ENCODE measurements around the gene PIRT. TPM values are rescaled to one million over a fixed set of nuclear protein-coding genes. Genes with fewer than 3 reads are reported as not detected.

Gene PIRT
- total RNA-seq, 1 experiment from 2014 or later = not detected

DNA sequence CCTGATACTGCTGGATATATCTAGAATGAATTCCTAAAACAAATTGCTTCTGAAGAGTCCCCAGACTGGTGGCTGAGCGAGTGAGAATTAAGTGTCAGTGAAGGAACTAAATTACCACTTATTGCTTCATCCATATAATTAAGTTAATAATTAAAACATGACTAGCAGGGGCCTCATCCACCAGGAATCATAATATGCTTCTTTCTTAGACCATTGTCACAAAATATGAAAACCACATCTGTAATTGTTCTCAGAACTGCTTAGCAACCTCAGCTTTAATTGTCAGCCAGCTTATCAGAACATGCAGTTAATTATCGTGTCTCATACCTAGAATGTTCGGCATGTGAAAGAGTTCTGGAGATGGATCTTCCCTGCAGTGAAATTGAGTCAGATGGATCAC, 21.2 kb upstream of the PIRT start (continued):
- TF ChIP-seq, protein P1, sequence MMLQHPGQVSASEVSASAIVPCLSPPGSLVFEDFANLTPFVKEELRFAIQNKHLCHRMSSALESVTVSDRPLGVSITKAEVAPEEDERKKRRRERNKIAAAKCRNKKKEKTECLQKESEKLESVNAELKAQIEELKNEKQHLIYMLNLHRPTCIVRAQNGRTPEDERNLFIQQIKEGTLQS (IDR thresholded peaks at IDR 0.05) = no peak
- TF ChIP-seq ZBTB33 (IDR thresholded peaks at IDR 0.05; ENCODE audit: extremely low read depth, insufficient replicate concordance, low read length) = no peak
- TF ChIP-seq RAD21 (IDR thresholded peaks at IDR 0.05; ENCODE audit: low read depth) = no peak
- no peak for TF ChIP-seq EZH2 (IDR thresholded peaks at IDR 0.05)
- no peak for TF ChIP-seq ZNF274 (IDR thresholded peaks at IDR 0.05; ENCODE audit: low read depth, low read length)
- TF ChIP-seq EGR1 (IDR thresholded peaks at IDR 0.05; ENCODE audit: low read depth) = no peak
- TF ChIP-seq SIN3A (IDR thresholded peaks at IDR 0.05; ENCODE audit: low read depth) = no peak
- no peak for TF ChIP-seq ZFX (IDR thresholded peaks at IDR 0.05)
- no peak for TF ChIP-seq SRF (IDR thresholded peaks at IDR 0.05; ENCODE audit: low read depth)

GRCh38 chr17:10857976-10858375, 20.1 kb upstream of the PIRT start:
- intact Hi-C loops (cut with micrococcal nuclease) = no loop called here
- ChIA-PET RAD21 (ENCODE audit: low non-redundant PET in 1 of 2, low total read pairs in 2 of 2, uncharacterized antibody in 2 of 2, unreplicated experiment in 2 of 2) (no interaction called here), POLR2A (no interaction called here), CTCF (no interaction called here)
- Histone ChIP-seq H3K4me1 (ENCODE audit: control insufficient read depth in 1 of 2, insufficient read depth in 2 of 2, low read length in 2 of 2) (no peaks in the 10 kb centered on the region), H4K20me1 (ENCODE audit: insufficient read depth) (no peaks in the 10 kb centered on the region), H3K4me2 (ENCODE audit: low read length) (no peak overlapping the region), H3K79me2 (ENCODE audit: insufficient read depth, low read length) (no peaks in the 10 kb centered on the region), H3K36me3 (ENCODE audit: control insufficient read depth in 1 of 2, insufficient read depth in 2 of 2, low read length in 2 of 2) (no peaks in the 10 kb centered on the region), H3K9ac (ENCODE audit: low read length) (no peak overlapping the region), H3K27ac (ENCODE audit: low read depth, low read length) (no peak overlapping the region), H3K9me3 (ENCODE audit: control insufficient read depth in 1 of 2, insufficient read depth in 1 of 2, low read depth in 1 of 2, low read length in 2 of 2) (no peaks in the 10 kb centered on the region), H3K4me3 (replicated peaks in 1 of 2; ENCODE audit: low read depth in 1 of 2, low read length in 2 of 2) (no peak overlapping the region), H3K9me2 (ENCODE audit: insufficient read depth) (no peaks in the 10 kb centered on the region), H2AFZ (ENCODE audit: low read depth, low read length, poor library complexity, severe bottlenecking) (no peak overlapping the region), H3K27me3 (ENCODE audit: insufficient read depth, low read length) (peaks cover 9% of the 10 kb centered on the region)
- BruUV-seq (replicated peaks) = no TSS peak
- DNase-seq (ENCODE audit: low read depth, low spot score) (no peak), ATAC-seq (no peak)
- TF ChIP-seq POLR2AphosphoS5 (IDR thresholded peaks at IDR 0.05; ENCODE audit: low read depth, low read length) (no peak), CBX3 (IDR thresholded peaks at IDR 0.05; ENCODE audit: low read depth) (no peak), SRF (IDR thresholded peaks at IDR 0.05; ENCODE audit: low read depth) (no peak), ZFX (IDR thresholded peaks at IDR 0.05) (no peak), CTCF (IDR thresholded peaks at IDR 0.05 in 2 of 3, conservative IDR thresholded peaks at IDR 0.05 in 1 of 3; ENCODE audit: borderline replicate concordance in 1 of 3, insufficient read depth in 1 of 3, low read depth in 2 of 3, low read length in 2 of 3) (no peak), SP1 (IDR thresholded peaks at IDR 0.05; ENCODE audit: low read depth) (no peak), TCF7L2 (IDR thresholded peaks at IDR 0.05; ENCODE audit: borderline replicate concordance, extremely low read depth, insufficient read depth, insufficient read length) (no peak), YY1 (IDR thresholded peaks at IDR 0.05; ENCODE audit: extremely low read depth, insufficient replicate concordance, low read depth, low read length) (no peak), ELF1 (IDR thresholded peaks at IDR 0.05; ENCODE audit: borderline replicate concordance, low read depth) (no peak)
- TF ChIP-seq, protein P1 (IDR thresholded peaks at IDR 0.05) = no peak
- TF ChIP-seq, protein P2, sequence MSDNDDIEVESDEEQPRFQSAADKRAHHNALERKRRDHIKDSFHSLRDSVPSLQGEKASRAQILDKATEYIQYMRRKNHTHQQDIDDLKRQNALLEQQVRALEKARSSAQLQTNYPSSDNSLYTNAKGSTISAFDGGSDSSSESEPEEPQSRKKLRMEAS (IDR thresholded peaks at IDR 0.05) = no peak

All from HCT116 (cell line).